Activated gamma-delta T cell treated with anti-CD3 and anti-CD28 coated beads, Interleukin-2, amount 50 U/mL, for 16 hours (primary cell): ENCODE measurements around the gene CCNF.

Experiments
- DNase-seq: peaks from one replicate; pipeline ENCODE4 v3.0.0-alpha.2; 2020; ENCODE audit warnings: low read depth

Gene CCNF

GRCh38 chr16:2501946-2502895 is 73.0 kb downstream of the CCNF start:
- no peak for DNase-seq

GRCh38 chr16:2505695-2506094 is 76.4 kb downstream of the CCNF start:
- DNase-seq, result no peak

GRCh38 chr16:2507052-2507659 is 77.9 kb downstream of the CCNF start:
- no peak for DNase-seq

- no peak for DNase-seq
These were observed 78.4 kb downstream of the CCNF start for GRCh38 chr16:2507665-2508064.
